HG03103 (cell line): Measurements from ENCODE around the gene PAK3.

Experiments
- ATAC-seq: cut with Tn5 transposase; IDR thresholded peaks from one replicate; pipeline ENCODE4 v1.9.1; 2021; ENCODE audit warnings: low read depth; ENCODE audit not compliant: unreplicated experiment

Gene PAK3

GRCh38 chrX:111129921-111130320 lies 33.9 kb downstream of the PAK3 start:
- ATAC-seq, result no peak

GRCh38 chrX:111131572-111131971 lies 35.6 kb downstream of the PAK3 start:
- ATAC-seq, result no peak

- ATAC-seq, result no peak
These were observed 37.4 kb downstream of the PAK3 start for GRCh38 chrX:111133389-111133788.

GRCh38 chrX:111145878-111146277 lies 49.9 kb downstream of the PAK3 start:
- ATAC-seq, result no peak

- no peak for ATAC-seq
These were observed 55.8 kb downstream of the PAK3 start for GRCh38 chrX:111151764-111152163.

GRCh38 chrX:111159232-111159631 lies 63.2 kb downstream of the PAK3 start:
- no peak for ATAC-seq

GRCh38 chrX:111164728-111165127 lies 68.7 kb downstream of the PAK3 start:
- no peak for ATAC-seq

GRCh38 chrX:111165902-111166301 lies 69.9 kb downstream of the PAK3 start:
- no peak for ATAC-seq

GRCh38 chrX:111167334-111167733 lies 71.3 kb downstream of the PAK3 start:
- ATAC-seq, result no peak

GRCh38 chrX:111168314-111168713 lies 72.3 kb downstream of the PAK3 start:
- no peak for ATAC-seq

GRCh38 chrX:111169141-111169540 lies 73.2 kb downstream of the PAK3 start:
- no peak for ATAC-seq

GRCh38 chrX:111170017-111170416 lies 74.0 kb downstream of the PAK3 start:
- ATAC-seq, result no peak

- no peak for ATAC-seq
These were observed 84.8 kb downstream of the PAK3 start for GRCh38 chrX:111180750-111181240.

GRCh38 chrX:111181951-111182350 lies 86.0 kb downstream of the PAK3 start:
- ATAC-seq, result no peak

GRCh38 chrX:111182997-111183396 lies 87.0 kb downstream of the PAK3 start:
- no peak for ATAC-seq

- ATAC-seq, result no peak
These were observed 95.6 kb downstream of the PAK3 start for GRCh38 chrX:111191598-111191997.

GRCh38 chrX:111199505-111199904 lies 103.5 kb downstream of the PAK3 start:
- ATAC-seq, result no peak

- ATAC-seq, result no peak
These were observed 104.3 kb downstream of the PAK3 start for GRCh38 chrX:111200327-111200726.

GRCh38 chrX:111207851-111208250 lies 111.9 kb downstream of the PAK3 start:
- ATAC-seq, result no peak

GRCh38 chrX:111216293-111216801 lies 120.4 kb downstream of the PAK3 start:
- ATAC-seq, result no peak

- no peak for ATAC-seq
These were observed 148.3 kb downstream of the PAK3 start for GRCh38 chrX:111244235-111244750.

- ATAC-seq, result no peak
These were observed 159.1 kb downstream of the PAK3 start for GRCh38 chrX:111254896-111255693.
